Inflammatory macrophage treated with lipopolysaccharide for 1 hour (primary cell): ENCODE measurements around the gene DKK3.

Source experiments
- DNase-seq, 2 donors: peaks; one replicate each; pipeline ENCODE4 v3.0.0-alpha.2; 2020 to 2022

Gene DKK3

DNA sequence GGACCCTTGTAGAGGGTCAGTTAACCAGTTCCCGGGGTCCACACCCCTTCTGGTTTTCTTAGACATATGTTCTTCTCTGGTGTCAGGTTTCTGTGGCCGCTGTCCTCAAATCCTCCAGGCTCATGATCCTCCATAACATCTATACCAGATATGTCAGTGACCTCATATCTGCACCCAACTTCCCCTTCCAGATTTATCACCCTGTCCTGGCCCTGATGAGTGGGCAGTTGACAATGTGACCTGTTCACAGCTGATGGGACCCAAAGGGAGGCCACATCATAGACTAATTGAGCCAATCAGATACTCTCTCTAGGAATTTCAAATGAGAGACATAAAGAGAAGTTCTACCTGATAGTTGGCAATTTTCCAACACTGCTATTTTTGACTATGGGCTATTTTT is 5.1 kb downstream of the DKK3 start:
- peak; percentile 27 to 57 for DNase-seq

DNA sequence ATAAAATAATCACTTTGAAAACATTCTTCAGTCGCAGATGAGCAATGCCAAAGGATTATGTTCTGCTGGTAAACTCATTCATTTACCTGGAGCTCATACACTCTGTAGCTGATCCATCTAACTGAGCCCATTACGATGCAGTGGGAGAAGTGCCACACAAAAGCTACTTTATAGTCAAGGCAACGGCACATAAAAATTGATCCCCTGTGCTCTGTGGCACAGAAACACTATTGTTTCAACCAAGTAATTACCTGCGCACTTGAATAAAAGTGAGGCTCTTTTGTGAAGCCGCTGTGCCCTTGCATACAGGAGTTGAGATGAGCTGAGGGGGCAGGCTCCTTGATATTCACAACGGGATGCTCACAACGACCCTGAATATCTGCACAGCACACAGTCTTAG is 7.2 kb downstream of the DKK3 start:
- DNase-seq, result no peak

DNA sequence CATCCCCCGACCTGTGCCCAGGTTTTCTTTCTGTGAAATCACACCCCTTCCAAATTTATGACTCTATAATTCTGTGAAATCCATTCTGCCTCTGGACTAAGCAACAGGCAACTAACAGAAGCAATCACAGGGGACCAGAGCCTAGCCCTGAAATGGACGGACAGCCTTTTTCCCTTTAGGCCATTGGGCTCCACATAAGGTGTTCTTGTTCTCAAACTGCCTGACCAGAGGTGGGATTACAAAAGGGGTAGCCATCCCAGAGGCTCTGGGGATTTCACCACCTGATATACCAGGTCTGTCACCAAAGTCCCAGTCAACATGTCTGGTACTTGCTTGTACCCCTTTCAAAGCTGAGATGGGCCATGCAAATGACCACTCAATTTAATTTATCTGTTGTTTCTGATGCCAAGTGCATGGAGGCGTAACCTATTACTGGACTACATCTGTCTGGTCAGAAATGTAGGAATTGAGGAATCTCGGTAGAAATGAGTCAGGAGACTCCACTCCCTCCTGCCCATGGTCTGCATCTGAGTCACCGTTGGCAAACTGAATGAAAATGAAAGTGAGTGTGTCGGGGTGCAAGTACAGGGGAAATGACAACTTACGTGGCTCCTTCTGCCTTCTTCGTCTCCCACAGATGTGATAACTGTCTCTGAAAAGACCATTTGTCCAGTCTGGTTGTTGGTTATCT is 10.2 kb downstream of the DKK3 start:
- DNase-seq, result peak; percentile 16 to 42

DNA sequence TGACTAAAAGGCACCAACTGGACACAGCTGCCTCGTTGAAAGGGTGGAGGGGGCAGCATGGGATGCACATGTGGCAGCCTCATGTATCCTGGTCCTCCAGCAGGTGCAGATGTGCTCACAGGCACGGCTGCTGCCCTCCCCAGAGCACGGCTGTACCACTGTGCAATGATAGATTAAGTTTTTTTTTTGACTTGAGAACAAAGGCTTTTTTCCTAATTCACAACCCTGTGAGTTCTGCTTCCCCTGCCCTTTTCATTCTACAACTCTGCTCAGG is 11.4 kb downstream of the DKK3 start:
- no peak for DNase-seq

DNA sequence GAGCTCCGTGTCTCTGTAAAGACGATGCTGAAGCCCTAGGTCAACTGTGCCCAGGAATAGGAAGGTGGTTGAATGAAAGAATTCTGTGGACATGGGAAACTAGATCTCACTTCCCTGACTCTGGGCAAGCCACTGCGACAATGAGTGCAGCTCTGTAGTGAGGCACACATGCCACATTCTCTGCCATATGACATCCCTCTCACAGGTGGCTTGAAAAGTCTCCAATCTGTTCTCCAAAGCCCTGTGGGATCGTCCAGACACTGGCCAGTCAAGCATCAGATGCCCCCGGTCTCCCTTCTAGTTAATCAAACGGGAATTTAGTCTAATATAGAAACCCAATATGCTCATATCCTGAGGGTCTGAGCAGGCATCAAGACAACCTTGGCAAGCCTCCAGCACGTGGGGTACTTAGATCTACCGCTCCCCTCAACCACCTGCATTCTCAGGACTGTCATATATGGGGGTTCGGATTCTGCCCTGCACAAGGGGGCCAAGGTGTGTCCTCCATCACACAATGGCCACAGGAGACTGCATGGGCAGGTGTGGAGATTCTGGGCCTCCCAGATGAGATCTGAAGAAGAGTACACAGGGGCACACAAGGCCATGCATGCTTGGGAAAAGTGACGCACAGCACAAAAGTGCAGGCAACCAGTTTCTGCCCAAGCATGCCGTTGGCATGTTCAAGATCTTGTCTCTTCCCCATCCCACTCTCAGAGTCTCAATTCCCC is 11.9 kb downstream of the DKK3 start:
- DNase-seq, result no peak

DNA sequence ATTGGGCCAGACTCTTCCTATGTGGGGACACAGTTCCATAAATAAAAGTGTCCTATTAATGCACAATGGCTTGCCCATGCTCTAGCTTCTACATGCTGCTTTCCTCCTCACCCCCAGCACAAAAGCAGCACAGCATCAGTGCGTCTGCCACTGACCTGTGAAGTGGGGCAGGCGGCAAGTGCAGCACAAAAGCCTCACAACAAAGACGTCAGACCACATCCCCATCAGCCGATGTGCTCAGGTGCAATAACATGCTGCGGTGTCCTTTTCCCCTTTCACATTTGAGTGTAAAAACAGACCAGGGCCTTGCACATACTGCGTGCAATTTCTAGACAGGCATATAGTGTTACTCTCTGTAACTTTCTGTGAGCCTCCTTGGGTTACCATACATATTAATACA is 12.8 kb downstream of the DKK3 start:
- DNase-seq, result no peak

DNA sequence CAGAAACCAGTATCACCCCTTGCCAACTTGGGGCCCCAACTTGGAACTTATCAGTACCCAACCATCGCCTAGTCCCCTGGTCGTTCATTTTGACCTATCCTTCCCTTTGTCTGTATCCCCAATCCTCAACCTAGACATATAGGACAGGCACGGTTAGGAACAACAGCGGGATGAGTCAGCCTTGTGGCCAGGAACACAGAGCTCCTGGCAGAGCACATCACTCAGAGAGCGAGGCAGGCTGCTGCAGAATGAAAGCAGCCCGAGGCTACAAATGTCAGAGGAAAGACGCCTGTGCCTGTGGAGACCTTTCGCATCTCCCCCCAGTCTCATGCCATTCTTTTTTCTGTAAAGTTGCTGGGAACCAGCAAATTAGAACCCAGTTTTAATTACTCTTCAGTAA is 14.6 kb downstream of the DKK3 start:
- no peak for DNase-seq

DNA sequence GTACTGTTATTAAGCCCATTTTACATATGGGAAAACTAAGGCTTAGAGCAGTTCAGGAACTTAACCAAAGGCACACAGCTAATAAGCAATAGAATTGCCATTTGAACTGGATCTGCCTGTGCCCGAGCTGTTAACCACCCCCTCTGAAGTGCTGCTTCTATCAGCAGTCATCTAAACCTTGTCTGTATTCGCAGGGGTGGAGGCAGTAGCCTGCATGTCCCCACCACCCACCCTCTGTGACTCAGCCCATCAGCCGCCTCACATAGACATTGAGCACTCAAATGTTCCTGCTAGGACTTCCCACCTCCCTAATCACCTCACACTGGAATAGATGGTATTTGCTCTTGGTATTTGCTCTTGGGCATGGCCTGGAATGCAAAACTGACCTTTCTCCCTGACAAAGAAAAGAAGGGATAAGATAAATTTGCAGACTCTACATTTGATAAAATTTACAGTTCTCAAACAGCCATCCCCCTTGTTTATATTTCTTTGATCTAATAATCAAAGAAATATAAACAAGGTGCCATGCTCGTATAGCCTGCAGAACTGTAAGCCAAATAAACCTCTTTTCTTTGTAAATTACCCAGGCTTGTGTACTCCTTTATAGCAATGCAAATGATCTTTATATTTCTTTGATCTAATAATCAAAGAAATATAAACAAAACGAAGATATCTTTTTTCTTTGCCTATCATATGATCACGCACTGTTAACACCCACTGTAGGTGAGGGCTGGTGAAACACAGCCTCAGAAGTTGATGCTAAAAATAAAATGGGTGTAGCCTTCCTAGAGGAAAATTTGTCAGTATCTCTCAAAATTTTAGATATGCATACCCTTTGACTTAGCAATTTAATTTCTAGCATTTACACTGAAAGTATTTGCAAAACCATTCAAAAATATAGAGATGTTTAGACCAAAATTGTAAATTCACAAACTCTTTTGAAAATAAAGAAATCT is 15.9 kb downstream of the DKK3 start:
- DNase-seq, result no peak

DNA sequence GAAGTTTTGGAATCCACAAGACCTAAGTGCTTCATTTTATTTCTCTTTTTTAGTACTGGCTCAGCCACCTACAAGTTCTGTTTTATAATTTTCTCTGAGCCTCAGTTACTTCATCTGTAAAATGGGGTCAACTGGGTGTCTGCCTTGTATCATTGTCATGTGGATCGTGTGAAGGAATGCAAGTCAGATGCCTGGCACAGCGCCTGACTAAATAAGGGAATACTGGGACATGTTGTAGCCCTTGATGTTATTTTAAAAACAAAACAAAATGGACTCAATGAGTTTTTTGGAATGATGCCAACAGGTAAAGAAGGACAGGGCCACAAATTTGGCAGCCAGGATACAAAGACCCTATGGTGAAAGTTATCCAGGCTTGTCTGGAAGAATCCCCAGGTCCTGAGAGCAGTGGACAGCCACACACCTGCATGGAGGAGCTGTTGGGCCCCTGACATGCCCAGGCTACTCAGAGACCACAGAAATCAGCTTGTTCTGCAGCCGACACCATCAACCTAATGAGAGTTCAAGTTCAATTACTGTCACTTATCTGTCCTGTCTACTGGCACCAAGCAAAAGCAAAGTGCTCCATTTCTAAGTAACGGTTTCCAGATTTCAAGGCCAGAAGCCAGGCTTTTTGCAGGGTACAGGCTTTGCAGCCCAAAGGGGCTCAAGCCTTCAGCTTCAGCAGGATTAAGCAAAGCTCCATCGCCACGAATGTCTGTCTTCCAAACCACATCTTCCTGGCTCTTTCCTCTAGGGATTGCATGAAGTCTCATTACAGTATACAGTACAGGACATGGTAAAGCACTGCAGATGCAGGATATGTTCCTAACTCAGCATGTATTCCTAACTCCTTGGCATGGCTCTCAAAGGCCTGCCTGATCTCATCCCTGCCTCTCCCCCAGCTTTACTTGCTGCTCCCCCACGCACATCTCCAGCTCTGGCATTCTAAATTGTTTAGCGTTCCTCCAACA is 18.4 kb downstream of the DKK3 start:
- no peak for DNase-seq

DNA sequence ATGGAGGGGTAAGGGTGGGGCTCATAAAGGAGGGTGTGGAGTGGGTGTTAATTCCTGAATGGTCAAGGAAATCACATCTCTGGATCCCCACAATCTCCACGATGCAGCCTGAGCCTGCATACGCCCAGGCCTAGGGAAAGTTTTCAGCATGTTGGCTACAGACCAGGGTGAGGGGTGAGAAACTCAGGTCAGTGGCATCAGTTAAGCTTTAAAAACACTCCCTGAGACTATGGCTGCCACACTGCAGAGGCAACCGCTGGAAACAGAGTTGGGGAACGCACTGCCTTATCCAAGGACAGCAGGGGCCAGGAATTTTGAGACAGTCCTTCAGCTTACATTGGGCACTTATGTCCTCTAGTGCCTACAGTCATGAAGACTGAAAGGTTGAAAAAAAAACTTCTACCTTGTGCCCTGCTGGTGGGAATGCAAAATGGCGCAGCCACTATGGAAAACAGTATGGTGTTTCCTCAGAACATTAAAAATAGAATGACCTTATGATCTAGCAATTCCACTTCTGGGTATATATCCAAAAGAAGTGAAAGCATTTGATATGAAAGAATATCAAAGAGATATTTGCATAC is 19.7 kb downstream of the DKK3 start:
- no peak for DNase-seq

DNA sequence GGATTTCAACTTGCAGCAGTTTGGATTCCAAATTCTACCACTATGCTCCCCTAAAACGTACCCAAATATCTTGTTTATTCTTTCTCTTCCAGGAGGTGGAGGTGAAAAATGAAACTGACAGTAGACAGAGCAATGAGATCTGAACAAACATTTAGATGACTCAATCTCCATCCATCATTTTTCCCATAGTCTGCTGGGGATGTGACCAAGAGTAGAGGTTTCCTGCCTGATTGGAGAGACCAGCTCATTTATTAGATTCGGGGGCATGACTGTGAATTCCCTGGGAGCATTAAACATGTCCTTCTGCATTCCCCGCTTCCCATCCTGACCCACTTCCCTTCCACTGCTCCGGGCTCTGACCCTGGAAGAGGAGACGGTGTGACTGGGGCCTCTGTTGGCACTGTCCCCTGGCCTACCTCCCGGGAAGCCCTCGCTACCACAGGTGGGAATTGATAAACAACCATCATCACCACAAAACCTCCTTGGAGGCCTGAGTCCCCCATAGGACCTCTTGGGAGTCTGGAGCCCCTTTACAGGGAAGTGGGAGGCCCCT is 20.3 kb downstream of the DKK3 start:
- DNase-seq, result no peak

DNA sequence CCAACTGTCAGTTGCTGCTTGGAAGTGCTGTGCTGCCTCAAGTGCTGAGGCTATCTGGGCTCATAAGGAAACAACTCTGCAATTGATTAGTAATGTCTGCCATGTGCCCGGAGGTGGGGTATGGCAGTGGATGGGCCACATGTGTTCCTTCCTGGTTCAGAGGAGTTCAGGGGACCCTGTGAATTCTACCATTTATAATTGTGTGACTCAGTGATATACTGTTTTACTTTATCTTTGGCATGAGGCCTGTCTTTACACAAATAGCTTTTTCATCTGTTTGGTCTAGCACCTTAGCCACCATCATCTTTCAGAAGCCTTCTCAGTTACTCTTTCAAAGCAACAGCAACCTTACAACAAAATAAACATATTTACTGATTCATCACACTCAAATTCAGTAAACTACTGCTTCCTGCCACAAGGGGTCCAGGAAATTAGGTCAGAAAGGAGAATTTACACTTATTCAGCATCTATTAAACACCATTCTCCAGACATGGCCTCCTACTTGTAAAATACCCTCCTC is 20.9 kb downstream of the DKK3 start:
- DNase-seq, result peak in 1 of 2 donors; percentile 5

DNA sequence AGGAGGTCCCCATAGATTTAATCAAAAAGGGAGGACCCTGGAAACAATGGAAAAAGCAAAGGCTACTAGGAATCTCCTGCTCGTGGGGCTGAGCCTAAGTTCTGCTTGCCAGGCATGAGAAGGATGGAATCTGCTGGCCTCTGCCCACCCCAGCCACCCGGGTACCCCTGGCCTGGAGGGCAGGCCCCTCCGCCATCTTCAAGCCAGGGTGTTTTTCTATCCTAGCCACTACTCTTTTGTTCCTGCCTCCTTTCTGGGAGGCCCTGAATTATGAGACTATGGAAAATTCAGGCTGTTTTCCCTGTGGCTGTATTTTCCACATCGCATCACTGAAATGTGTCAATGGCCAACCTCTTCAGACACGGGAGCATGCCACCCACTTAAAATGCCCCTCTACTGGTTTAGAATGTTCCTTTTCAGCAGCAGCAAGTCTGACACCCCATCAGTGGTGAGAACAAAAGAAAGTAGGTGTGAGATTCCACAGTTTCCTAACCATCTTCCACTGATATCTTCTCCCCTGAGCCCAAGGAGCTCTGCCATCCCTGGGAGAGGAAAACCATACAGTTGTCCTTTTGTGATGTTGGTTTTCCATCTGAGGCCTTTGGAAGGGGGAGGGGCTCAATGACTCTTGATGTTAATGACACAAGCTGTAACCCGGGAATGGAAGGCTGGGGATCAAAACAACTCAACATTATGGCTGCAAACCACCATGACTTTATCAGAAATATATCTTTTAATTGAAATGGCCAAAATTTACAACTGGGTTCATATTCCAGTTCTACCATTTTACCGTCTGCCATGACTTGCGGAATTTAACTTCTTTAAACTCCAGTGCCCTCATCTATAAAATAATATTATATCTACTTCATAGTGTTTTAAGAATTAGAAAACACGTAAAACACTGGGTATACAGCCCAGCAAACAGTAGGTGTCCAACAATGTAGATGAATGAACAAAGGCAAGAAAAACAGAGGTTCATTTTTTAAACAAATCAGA is 22.2 kb downstream of the DKK3 start:
- no peak for DNase-seq

DNA sequence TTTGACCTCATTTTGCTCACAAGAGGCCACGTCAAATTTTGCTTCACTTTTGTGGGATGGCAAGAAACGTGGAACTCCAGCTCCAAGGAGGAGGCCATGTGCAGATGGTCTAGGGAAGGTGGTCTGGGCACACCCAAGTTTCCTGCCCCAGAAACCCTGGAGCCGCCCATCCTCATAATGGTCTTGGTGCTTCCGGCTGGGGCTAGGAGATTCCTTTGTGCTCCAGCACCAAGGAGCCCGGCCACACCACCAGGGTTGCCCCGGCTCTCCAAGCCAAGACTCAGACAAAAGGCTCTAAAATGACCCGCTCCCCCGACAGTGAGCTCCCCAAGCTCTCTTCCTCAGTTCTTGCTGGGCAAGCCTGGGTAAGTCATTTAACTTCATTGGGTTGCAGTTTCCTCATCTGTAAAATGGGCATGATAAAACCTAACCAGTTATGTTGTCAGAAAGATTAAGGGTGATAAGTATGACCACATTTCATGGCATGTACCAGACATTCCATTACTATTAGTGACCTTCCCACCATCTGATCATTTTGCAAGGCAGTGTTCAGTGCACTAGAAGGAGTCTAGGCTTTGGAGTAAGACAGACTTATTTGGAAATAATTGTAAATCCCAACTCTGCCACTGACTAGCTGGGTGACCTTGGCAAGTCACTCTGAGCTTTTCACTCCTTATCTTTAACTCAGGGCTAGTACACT is 23.3 kb downstream of the DKK3 start:
- DNase-seq, result no peak

DNA sequence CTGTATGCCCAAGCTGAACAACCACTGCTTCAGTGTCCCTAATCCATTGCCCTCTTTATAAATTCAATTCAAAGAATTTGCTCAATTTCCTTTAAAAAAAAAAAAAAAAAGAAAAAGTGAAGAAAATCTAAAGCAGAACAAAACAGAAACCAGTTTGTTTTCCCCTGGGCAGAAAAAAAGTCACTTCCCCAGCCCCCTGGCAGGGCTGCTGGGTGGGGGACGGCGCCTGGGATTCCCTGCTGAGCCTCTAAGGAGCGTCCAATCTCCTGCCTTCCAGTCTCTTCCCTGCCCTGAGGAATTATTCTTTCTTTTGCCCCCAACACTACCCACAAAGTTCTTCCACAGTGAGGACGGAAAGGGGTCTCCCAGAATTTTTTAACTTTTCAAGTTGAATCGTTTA is 23.9 kb downstream of the DKK3 start:
- DNase-seq, result no peak

DNA sequence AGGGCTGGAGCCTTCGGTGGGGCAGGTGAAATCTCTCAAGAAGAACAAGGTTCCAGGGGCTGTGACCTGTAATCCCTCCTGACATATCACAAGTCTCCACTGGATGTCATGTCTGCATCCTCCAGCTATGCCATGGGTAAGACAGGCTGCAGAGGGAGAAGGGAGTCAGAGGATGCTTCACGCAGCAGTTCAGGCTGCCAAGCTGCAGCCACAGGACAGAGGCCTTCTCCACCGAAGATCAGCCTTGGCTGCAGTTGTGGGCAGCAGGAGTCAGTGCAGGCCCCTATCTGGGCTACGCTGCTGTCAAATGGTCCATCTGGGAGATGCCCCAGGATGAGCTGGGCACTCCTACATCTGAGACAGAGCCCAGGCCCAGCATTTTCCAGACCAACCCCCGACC is 25.0 kb downstream of the DKK3 start:
- DNase-seq, result no peak

DNA sequence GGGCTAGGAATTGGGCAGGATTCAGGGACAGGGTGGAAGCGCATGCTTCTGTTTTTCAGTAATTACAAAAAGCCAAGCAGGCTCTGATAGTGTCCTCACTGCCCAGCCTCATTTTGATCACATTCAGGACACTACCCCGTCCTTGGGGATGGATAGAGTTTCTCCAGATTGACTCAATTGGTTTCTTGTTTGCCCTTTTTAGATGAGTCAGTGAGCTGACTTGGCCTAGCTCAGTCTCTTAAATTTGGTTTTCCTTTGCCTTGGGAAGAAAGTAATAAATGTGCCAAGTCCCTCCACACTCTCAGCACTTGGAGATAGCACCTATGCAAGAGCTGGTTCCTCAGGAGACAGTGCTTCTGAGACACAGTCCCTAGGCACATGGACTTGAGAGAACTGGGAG is 25.5 kb downstream of the DKK3 start:
- DNase-seq, result no peak

DNA sequence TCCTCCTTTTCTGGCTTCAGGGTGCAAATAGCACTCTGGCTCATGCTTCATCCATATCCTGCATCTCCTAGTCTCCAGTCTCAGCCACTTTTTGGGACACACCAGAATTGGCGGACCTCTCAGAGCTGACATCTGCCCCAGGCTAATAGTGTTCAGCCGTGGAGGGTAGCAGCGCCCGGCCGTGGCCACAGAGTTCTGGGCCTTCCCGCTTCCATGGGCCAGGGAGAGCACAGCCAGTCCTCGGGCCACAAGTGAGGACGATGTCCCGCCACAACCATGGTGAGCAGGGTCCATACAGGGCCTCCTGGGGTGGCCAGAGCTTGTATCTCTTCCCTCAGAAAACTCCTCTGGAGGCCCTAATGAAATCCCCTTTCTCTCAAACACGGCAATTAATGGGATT is 26.0 kb downstream of the DKK3 start:
- DNase-seq, result no peak

DNA sequence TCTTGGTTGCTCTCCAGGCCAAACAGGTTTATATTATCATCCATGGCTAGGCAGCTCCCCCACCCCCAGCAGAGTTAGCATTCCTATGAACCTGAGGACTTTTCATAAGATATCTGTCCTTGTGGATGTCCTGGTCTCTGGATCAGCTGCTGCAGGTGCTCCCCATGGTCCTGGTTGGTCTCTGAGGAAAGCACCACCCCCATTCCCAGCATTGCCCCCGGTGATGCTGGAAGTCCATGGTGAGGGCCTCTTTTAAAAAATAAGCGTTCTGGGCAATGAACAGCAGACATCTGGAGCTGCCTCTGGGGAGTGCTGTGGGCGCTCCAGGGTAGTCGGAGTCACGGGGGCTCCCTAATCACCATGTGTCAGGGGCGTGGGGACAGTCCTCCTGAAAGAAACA is 26.6 kb downstream of the DKK3 start:
- no peak for DNase-seq

DNA sequence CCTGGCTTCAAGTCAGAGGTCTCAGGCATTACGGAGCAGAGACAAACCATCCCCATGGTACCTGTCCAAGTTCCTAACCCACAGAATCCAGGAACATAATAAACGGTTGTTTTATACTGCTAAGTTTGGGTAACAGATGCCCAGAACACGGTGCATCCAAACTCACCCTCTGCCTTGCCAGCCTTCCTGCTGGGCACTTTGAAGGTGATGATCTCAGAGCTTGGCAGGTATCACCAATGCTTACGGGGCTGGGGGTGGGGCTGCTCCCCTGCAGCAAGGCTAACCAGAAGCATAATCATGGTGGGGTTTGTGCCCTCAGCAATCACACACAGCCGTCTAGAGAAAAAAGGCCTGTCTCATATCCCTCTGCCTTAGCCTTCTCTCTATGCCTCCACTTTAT is 27.1 kb downstream of the DKK3 start:
- DNase-seq, result no peak
